AG04449 (cell line): ENCODE measurements around the gene HTRA1.

Experiments
- CTCF ChIA-PET: fragments of 350-600 bp; formaldehyde crosslinking; extraction: SDS; loops from one replicate; lab custom pipeline; 2021; ENCODE audit warnings: antibody characterized with exemption; lab: Yijun Ruan, JAX
- POLR2A ChIA-PET: fragments of 400-600, 350-600 bp; formaldehyde crosslinking; extraction: SDS; loops from one replicate; lab custom pipeline; 2020; ENCODE audit warnings: antibody characterized with exemption, inconsistent platforms; lab: Yijun Ruan, JAX
- DNase-seq: peaks from one replicate; pipeline ENCODE4 v3.0.0-alpha.2; 2010; ENCODE audit warnings: low read depth, low spot score
- H3K4me3 ChIP-seq: 2 replicates; pipeline ENCODE4 v1.5.1; 2011; ENCODE audit warnings: low read depth, mild to moderate bottlenecking, control low read depth, low read length
- CTCF ChIP-seq: IDR thresholded peaks from one replicate; pipeline ENCODE4 v1.5.1; 2011; ENCODE audit warnings: mild to moderate bottlenecking, moderate library complexity, low read length, control low read depth, inconsistent platforms; ENCODE audit not compliant: insufficient read depth; ENCODE audit errors: missing control alignments

Gene HTRA1

GRCh38 chr10:122549636-122550035 is 88.3 kb downstream of the HTRA1 start:
- CTCF ChIA-PET = interaction anchor here (0.8 to 1.8 kb wide), 3 partner anchors 16 to 250 kb away, joined by 3 to 6 read pairs (median 3); no protein-coding TSS in a partner anchor
- DNase-seq = no peak

GRCh38 chr10:122550427-122550826 is 89.1 kb downstream of the HTRA1 start:
- no peak for TF ChIP-seq CTCF
- ChIA-PET CTCF (interaction anchor here (0.8 to 1.8 kb wide), 5 partner anchors 15 to 251 kb away, joined by 3 to 6 read pairs (median 3); no protein-coding TSS in a partner anchor), POLR2A (no interaction called here)
- no peak for DNase-seq
- no peak overlapping the region for H3K4me3 ChIP-seq

More at GRCh38 chr10:122549636-122550035, 88.3 kb downstream of the HTRA1 start:
- POLR2A ChIA-PET = no interaction called here
- no peak for TF ChIP-seq CTCF
- no peak overlapping the region for H3K4me3 ChIP-seq

GRCh38 chr10:122550983-122551382 is 89.6 kb downstream of the HTRA1 start:
- POLR2A ChIA-PET = no interaction called here
- CTCF ChIA-PET = interaction anchor here (0.9 to 1.8 kb wide), 3 partner anchors 14 to 252 kb away, joined by 3 to 6 read pairs (median 4); no protein-coding TSS in a partner anchor
- TF ChIP-seq CTCF = no peak
- no peak for DNase-seq
- no peak overlapping the region for H3K4me3 ChIP-seq

GRCh38 chr10:122551450-122551849 is 90.1 kb downstream of the HTRA1 start:
- CTCF ChIA-PET = interaction anchor here (0.9 to 1.8 kb wide), 3 partner anchors 14 to 252 kb away, joined by 3 to 6 read pairs (median 4); no protein-coding TSS in a partner anchor
- H3K4me3 ChIP-seq = no peak overlapping the region
- DNase-seq = no peak
- no peak for TF ChIP-seq CTCF
- POLR2A ChIA-PET = no interaction called here

- DNase-seq = no peak
- ChIA-PET POLR2A (no interaction called here), CTCF (interaction anchor here (1.3 to 1.9 kb wide), 2 partner anchors 13 to 254 kb away, joined by 4 to 11 read pairs; no protein-coding TSS in a partner anchor)
- no peak overlapping the region for H3K4me3 ChIP-seq
- TF ChIP-seq CTCF = no peak
Measured at GRCh38 chr10:122553341-122553740, 92.0 kb downstream of the HTRA1 start.

GRCh38 chr10:122554131-122555036 is 93.0 kb downstream of the HTRA1 start:
- POLR2A ChIA-PET = no interaction called here
- no peak for DNase-seq
- H3K4me3 ChIP-seq = no peak overlapping the region
- no peak for TF ChIP-seq CTCF
- CTCF ChIA-PET = interaction anchor here (1.4 to 4.6 kb wide), 2 partner anchors 12 to 212 kb away, joined by 5 to 23 read pairs; no protein-coding TSS in a partner anchor
